GM18873 (cell line): Measurements from ENCODE around the gene CASQ1.

Experiments
- ATAC-seq: cut with Tn5 transposase; IDR thresholded peaks from one replicate; pipeline ENCODE4 v1.9.1; 2021; ENCODE audit warnings: mild to moderate bottlenecking, moderate library complexity, moderate number of reproducible peaks; ENCODE audit not compliant: unreplicated experiment, low FRiP score

Gene CASQ1

GRCh38 chr1:160168016-160168415, 22.4 kb upstream of the CASQ1 start:
- ATAC-seq, result no peak

GRCh38 chr1:160168609-160169369, 21.6 kb upstream of the CASQ1 start:
- ATAC-seq, result no peak

- ATAC-seq, result no peak
These were observed 20.6 kb upstream of the CASQ1 start for GRCh38 chr1:160169553-160170399.

GRCh38 chr1:160171354-160171753, 19.0 kb upstream of the CASQ1 start:
- ATAC-seq, result no peak

GRCh38 chr1:160171980-160172379, 18.4 kb upstream of the CASQ1 start:
- no peak for ATAC-seq

- no peak for ATAC-seq
These were observed 13.1 kb upstream of the CASQ1 start for GRCh38 chr1:160177231-160177630.

- no peak for ATAC-seq
These were observed 12.7 kb upstream of the CASQ1 start for GRCh38 chr1:160177667-160178066.

GRCh38 chr1:160178731-160179130, 11.6 kb upstream of the CASQ1 start:
- ATAC-seq, result no peak

- no peak for ATAC-seq
These were observed 11.0 kb upstream of the CASQ1 start for GRCh38 chr1:160179336-160179735.

DNA sequence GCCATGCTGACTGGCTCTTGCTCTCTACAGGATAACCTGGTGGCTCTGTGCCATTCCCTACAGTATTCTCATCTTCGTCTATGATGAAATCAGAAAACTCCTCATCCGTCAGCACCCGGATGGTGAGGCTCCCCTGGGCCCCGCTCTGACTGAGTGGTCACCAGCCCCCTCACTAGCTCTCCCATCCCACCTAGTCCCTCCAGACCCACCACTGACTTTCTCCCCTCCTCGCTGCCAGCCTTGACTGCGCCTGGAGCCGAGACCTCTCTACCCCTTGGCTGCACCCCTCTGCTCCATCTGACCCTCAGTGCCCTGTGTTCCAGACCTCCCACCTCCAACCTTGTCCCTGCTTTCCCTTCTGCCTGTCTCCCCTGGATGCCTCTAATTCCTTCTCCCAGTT, 4.1 kb upstream of the CASQ1 start:
- no peak for ATAC-seq

- ATAC-seq, result no peak
These were observed 3.6 kb upstream of the CASQ1 start for GRCh38 chr1:160186729-160187128.

GRCh38 chr1:160187407-160187806, 3.0 kb upstream of the CASQ1 start:
- no peak for ATAC-seq

GRCh38 chr1:160188341-160188740, 2.0 kb upstream of the CASQ1 start:
- ATAC-seq, result no peak

DNA sequence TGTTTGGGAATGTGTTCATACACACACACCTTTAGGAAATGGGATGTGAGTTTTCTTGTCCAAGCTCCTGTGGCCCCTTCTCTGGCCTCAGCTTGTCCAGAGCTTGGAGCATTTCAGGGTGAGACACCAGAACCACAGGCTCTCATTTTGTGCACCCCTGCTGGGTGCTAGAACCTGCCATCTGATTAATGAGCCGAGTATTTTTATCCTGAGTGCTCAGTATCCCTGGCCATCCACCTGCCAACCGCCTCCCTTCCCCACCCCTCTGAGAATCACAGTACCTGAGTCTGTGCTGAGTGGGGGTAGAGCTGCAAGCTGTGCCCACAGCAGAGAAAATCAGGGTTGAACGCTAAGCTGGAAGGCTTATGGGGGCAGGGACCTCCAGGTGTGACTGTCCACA, 1.4 kb downstream of the CASQ1 start:
- ATAC-seq, result no peak

DNA sequence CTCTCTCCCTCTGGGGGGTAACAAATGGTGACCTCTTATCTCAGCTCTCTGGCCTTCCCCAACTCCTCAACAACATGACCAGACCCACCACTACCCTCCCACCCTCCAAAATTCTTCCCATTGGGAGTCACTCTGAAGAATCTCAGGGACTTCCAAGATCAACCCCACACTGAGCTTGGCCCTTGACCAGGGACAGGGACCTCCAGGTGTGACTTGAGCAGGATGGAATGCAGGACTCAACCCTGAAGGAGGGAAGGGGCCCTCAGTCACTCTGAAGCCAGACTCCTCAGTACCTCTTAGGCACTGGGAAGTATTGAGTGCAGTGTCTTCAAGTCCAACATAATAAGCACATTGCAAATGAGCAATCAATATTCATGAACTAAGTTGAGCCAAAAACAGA, 1.9 kb downstream of the CASQ1 start:
- no peak for ATAC-seq

DNA sequence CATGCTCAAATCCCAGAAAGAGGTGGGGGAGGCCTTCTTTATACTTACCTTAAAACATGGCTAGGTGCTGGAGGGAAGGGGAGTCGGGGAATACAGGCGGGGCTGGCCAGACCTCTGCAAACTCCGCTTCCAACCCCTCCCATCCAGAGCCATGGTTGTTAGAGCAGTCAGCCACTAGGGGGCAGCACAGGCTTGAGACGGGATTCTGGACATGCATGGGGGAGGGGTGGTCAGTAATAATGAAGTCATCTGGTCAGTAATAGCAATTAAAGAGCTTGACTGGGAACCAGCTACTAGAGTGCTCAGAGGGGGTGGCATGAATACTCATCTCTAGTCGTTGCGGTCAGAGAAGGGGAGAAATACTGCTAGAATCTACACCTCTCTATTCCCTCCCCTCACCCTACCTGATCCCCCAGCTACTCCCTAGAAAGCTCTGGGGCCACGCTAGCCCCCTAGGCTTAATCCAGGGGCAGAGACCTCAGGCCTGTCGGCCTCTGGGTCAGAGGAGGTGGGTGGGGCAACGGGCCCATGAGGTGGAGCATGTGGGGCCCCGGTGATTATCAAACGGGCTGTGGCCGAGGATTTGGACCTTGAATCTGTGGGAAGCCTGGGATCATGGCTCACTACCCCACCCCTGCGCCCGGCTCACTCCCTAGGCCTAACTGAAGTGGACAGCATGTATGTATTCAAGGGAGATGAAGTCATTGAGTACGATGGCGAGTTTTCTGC, 2.9 kb downstream of the CASQ1 start:
- ATAC-seq, result no peak

GRCh38 chr1:160193832-160194736, 3.7 kb downstream of the CASQ1 start:
- ATAC-seq, result no peak

DNA sequence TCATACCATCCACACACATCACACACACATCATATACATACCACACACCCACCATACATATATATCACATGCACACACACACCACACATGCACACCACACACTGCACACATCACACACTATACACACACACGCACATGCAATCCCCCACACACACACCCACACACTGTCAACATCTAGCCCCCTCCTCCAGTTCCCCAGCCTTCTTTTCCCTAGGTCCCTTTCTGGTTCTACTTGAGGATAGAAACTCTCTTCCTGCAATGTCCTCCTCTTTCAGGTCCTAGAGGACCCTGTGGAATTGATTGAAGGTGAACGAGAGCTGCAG, 4.3 kb downstream of the CASQ1 start:
- ATAC-seq, result no peak

- no peak for ATAC-seq
These were observed 5.8 kb downstream of the CASQ1 start for GRCh38 chr1:160196143-160196542.

GRCh38 chr1:160197231-160197630, 6.9 kb downstream of the CASQ1 start:
- no peak for ATAC-seq
